Kidney (tissue), 14 donors: ENCODE measurements around the gene TELO2. TPM values are rescaled to one million over a fixed set of nuclear protein-coding genes. Genes with fewer than 3 reads are reported as not detected.

Experiments
- DNase-seq, 5 donors: peaks; one replicate each; pipeline ENCODE4 v3.0.0-alpha.2; 2013 to 2020
- FAIRE-seq: peaks from 2 replicates; lab custom pipeline; 2012; peaks lifted over from hg19 to GRCh38; lab: Jason Lieb, UNC
- H3K27ac ChIP-seq, 2 donors: one replicate each; pipeline ENCODE4 v1.7.0; 2013; ENCODE audit warnings: low read depth in 2 of 2, low read length in 2 of 2, inconsistent platforms in 1 of 2
- H3K27me3 ChIP-seq: one replicate; pipeline ENCODE4 v1.7.1; 2013; ENCODE audit warnings: low read length, inconsistent platforms; ENCODE audit not compliant: control insufficient read depth, insufficient read depth
- H3K36me3 ChIP-seq, 3 donors: one replicate each; pipeline versions ENCODE4 v1.7.0 to v1.7.1; 2013; ENCODE audit warnings: low read length in 3 of 3, control low read depth in 1 of 3, inconsistent platforms in 1 of 3; ENCODE audit not compliant: insufficient read depth in 3 of 3, control insufficient read depth in 2 of 3
- H3K4me1 ChIP-seq, 3 donors: one replicate each; pipeline versions ENCODE4 v1.7.0 to v1.7.1; 2013; ENCODE audit warnings: low read length in 3 of 3, inconsistent platforms in 1 of 3, low read depth in 1 of 3; ENCODE audit not compliant: control insufficient read depth in 2 of 3, insufficient read depth in 2 of 3
- H3K4me3 ChIP-seq, 3 donors: one replicate each; pipeline versions ENCODE4 v1.7.0 to v1.8.1; 2013; ENCODE audit warnings: low read length in 3 of 3, control low read depth in 1 of 3, inconsistent platforms in 1 of 3
- H3K9ac ChIP-seq, 3 donors: one replicate each; pipeline versions ENCODE4 v1.7.0 to v1.7.1; 2013; ENCODE audit warnings: low read length in 3 of 3, control low read depth in 1 of 3, inconsistent platforms in 1 of 3
- H3K9me3 ChIP-seq, 3 donors: one replicate each; pipeline versions ENCODE4 v1.7.0 to v1.7.1; 2013; ENCODE audit warnings: low read length in 3 of 3, control low read depth in 1 of 3, inconsistent platforms in 1 of 3; ENCODE audit not compliant: control insufficient read depth in 2 of 3, insufficient read depth in 1 of 3
- CTCF ChIP-seq: IDR thresholded peaks from 3 replicates; pipeline ENCODE4 v1.5.1; 2012; ENCODE audit warnings: mild to moderate bottlenecking, moderate library complexity, borderline replicate concordance; ENCODE audit not compliant: insufficient read depth; ENCODE audit errors: extremely low read depth
- intact Hi-C: fragments of 100-400 bp; cut with DNase I; formaldehyde crosslinking; loops from one replicate; pipeline ENCODE4 v1.11.1; 2022
- polyA plus RNA-seq: library from polyadenylated mRNA; stranded (reverse); fragments of 350-450 nt; fragmentation: Illumina TruSeq; extraction: RNeasy Lipid Tissue Mini Kit (QIAGEN cat#74804); gene quantifications from one replicate; pipeline ENCODE4 v1.2.3, GENCODE V29; 2014; ENCODE audit warnings: low read depth, low replicate concordance; ENCODE audit not compliant: insufficient read depth
- total RNA-seq: library from RNA; stranded (reverse); fragmentation: NEBNext Ultra II Directional; extraction: Animal tissue kit (Norgen Biotek cat#: 25700); gene quantifications from one replicate; pipeline ENCODE4 v1.2.1, GENCODE V29; 2021
- donor health status: control.
- donor health status: control.
- donor health status: control.
- donor health status: control.
- donor health status: control.
- donor health status: DM: yes; HTN: yes; CAD: no.
- donor health status: Normal renal cell carcinoma (clear cell type).

TELO2 gene
- total and polyA plus RNA-seq, 2 donors from 2014 or later = 27.7 to 37.4 TPM

DNA sequence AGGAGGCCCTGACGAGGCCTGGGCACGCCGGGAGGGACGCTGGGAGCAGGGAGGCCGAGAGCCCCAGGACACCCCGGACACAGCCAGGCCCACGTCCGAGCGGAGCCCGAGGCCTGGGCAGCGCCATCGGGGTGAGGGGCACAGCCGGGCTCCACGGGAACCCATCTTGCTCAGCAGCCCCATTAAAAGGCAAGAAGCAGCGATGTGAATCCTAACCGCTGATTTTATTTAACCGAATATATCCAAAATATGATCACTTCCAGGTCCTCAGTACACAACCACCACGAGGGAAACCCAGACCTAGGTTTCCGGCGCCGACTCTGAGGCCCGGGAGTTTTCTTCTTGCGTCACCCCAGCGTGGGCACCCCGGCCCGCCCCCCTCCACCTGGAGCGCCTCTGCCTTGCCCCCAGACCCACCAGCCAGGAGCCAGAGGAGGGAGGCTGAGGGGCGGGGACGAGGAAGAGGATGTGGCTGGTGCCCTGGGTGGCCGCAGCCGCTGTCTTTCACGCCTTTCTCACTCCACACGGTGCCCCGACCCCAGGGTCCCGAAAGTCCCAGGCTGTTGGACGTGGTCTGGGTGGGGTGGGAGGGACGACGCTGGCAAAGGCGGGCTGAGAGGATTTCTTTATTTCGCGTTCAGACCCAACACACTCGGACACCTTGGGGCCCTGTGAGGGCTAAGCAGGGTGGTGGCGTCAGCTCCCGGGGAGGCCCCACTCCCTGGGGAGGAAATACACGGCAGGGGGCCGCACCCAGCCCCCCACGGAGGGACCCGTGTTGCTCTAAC, 48.2 kb upstream of the TELO2 start:
- Histone ChIP-seq H3K36me3 (peaks cover 0 to 5% (median 0%) of the 10 kb centered on the region in 3 donors), H3K4me3 (no peak overlapping the region), H3K4me1 (no peaks in the 10 kb centered on the region), H3K9me3 (no peaks in the 10 kb centered on the region), H3K27ac (no peak overlapping the region), H3K9ac (no peak overlapping the region), H3K27me3 (no peaks in the 10 kb centered on the region)
- no peak for TF ChIP-seq CTCF
- intact Hi-C loops = no loop called here
- no peak for FAIRE-seq
- no peak for DNase-seq

GRCh38 chr16:1445518-1446203, 47.5 kb upstream of the TELO2 start:
- Histone ChIP-seq H3K9ac (no peak overlapping the region), H3K4me3 (no peak overlapping the region), H3K27me3 (no peaks in the 10 kb centered on the region), H3K27ac (no peak overlapping the region), H3K36me3 (peaks cover 0 to 5% (median 0%) of the 10 kb centered on the region in 3 donors), H3K4me1 (no peaks in the 10 kb centered on the region), H3K9me3 (no peaks in the 10 kb centered on the region)
- no peak for TF ChIP-seq CTCF
- DNase-seq (no peak), FAIRE-seq (no peak)
- intact Hi-C loops = no loop called here

DNA sequence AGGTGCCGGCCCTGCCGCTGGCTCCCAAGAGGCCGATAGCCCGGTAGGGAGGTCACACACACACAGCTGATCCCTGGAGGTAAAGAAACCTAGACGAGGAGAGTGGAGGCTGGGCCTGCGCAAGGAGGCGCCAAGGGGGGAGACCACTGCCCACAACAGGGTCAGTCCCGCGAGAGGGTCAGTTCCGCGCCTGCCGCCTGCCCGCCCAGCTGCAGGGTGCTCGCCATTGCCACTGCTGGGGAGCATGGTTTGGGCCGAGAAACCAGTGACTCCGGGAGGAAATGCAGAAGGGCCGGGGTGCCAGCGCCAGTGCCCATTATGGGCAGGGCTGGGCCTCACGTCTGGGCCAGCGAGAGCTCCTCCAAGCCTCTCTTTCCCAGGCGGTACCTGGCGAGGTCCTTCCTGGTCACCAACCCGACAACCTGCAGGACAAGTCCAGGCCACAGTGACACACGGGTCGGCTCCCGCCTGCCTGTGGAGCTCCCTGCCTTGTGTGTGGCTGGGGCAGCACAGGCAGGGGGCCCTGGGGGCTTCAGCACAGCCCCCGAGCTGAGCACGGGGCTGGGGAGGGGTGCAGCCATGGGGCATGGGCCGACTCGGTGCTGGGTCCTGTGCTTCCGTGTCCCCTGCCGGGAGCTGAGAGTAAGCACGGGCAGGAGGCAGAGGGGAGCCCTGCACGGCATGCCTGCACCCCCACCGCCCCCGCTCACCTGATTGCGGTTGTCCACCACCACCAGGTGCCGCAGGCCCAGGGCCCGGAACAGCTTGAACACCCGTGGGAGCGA, 46.7 kb upstream of the TELO2 start:
- H3K27me3 ChIP-seq = no peaks in the 10 kb centered on the region
- intact Hi-C loops = no loop called here
- DNase-seq = no peak
- H3K27ac ChIP-seq = no peak overlapping the region
- H3K36me3 ChIP-seq = peaks cover 0 to 5% (median 1%) of the 10 kb centered on the region in 3 donors
- FAIRE-seq = no peak
- H3K4me3 ChIP-seq = no peak overlapping the region
- H3K9me3 ChIP-seq = no peaks in the 10 kb centered on the region
- TF ChIP-seq CTCF = no peak
- H3K9ac ChIP-seq = no peak overlapping the region
- H3K4me1 ChIP-seq = no peaks in the 10 kb centered on the region
